ENCODE results near the gene CACNA1E.
"Not testable (repeated sequence)": the region's sequence is repeated elsewhere in the genome, so short reads cannot be mapped to it uniquely, and the experiment has no call there.

The CACNA1E gene

DNA sequence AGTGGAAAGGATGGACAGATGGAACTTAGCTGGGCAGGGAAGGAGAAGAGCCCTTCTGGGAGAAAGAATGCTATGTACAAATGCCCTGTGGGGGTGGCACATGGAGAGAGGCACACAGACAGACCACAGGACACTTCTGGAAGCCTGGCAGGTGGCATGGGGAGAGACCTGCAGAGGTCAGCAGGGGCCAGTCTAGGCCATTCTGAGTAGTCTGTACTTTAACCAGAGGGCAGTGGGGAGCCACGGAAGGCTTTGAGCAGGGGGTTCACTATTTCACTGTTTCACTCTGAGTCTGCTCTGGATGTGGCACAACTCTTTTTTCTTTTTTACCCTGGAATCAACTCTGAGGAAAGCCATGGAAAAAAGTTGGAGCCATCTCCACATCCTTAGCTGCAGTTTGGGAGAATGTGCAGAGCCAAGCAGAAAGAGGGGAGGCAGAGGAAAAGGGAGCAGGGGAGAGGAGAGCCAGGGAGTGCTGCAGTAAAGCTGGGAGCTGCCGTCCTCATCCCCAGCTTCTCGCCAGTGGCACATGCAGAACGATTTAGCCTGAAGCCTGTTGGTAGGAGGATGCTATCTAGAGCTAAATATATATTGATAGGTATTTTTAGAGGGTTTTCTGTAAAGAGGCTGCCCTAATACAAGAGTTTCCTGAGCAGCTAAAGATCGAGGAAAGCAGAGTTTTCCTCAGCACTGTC lies 34.0 kb downstream of the CACNA1E start:
- no peak for DNase-seq (ENCODE audit: low read depth)

DNA sequence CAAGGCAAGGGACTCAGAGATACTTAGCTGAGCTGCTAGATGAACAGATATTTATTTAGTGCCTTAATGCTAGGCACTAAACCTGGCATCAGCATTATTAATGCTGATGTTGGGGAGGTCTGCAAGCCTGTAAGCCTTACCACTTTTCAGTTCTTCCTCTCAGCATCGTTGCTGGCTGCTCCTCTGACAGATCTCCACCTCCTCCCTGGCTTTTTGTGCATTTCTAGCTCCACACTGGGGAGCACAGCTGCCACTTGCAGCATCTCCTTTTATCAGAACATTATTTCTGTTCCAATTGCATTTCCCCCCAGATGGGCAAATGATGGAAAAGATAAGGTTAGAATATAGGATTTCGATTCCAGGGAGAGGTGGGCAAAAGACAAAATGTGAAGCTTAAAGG lies 34.8 kb downstream of the CACNA1E start:
- DNase-seq (ENCODE audit: low read depth) = no peak

DNA sequence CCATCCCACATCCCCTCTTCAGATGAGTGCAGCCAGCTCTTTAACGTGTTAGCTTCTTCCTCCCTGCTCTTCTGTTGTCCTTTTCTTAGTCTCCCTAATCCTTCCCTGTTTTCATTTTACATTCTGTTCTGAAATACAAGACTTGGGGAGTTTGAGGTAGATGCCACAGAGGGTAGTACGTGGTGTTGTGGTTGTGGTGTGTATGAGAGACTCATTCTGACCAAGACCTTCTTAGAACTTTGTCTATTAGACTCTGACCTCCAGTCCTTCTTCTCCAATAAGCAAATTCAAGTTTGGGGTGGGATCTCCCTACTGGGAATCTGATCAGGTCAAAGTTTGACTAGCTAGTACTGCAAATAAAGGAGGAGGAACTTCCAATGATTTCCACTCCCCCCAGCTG lies 39.5 kb downstream of the CACNA1E start:
- no peak for DNase-seq (ENCODE audit: low read depth)

DNA sequence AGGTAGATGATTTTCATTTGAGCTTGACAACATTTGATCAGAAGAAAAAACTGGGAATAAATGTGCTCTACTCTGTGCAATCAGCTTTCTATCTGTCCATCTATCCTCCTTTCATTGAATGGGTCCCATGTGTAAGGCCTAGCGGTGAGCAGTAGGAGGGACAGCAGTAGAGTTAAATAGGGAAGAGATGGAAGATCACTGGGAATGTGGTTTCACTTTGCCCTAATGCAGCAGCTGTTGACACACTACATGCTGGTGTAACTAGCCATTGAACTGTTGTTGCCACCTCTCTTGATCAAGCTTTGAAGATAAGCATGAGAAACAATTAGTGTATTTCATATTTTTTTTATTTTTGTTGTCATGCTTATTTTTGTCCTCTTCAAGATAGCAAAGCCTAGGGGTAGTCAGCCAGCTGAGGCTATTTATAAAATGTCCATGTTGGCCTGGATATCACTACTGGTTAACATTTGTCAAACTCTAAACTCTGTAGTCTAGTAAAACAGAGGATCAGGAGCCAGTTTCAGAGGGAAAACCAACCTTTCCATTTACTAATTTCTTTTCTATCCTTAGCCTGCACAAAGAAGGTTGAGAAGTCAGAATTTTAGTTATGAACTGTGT lies 41.9 kb downstream of the CACNA1E start:
- no peak for DNase-seq (ENCODE audit: low read depth)

DNA sequence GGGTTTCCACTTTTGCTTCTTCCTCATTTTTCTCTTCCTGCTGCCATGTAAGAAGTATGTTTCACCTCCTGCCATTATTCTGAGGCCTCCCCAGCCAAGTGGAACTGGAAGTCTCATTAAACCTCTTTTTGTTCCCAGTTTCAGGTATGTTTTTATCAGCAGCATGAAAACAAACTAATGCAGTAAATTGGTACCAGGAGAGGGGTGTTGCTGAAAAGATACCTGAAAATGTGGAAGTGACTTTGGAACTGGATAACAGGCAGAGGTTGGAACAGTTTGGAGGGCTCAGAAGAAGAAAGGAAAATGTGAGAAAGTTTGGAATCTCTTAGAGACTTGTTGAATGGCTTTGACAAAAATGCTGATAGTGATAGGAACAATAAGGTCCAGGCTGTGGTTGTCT lies 44.9 kb downstream of the CACNA1E start:
- DNase-seq (ENCODE audit: low read depth) = not testable (repeated sequence)

DNA sequence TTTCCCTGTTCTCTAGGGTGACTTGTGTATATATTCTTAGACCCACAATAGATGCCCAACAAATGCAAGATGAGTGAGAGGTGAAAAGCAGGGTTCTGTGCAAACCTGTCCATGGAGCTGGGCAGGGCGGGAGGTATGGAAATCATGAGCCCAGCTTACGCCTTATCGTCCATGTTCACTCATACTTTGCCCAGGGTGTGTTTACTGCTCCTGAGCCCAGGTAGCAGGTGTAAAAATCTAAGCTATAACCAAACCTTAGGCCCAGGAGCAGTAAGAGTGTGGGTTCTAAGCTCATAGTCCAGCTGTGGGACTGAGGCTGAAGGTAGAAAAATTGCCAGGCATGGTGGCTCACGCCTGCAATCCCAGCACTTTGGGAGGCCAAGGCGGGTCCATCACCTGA lies 48.1 kb downstream of the CACNA1E start:
- no peak for DNase-seq (ENCODE audit: low read depth)

DNA sequence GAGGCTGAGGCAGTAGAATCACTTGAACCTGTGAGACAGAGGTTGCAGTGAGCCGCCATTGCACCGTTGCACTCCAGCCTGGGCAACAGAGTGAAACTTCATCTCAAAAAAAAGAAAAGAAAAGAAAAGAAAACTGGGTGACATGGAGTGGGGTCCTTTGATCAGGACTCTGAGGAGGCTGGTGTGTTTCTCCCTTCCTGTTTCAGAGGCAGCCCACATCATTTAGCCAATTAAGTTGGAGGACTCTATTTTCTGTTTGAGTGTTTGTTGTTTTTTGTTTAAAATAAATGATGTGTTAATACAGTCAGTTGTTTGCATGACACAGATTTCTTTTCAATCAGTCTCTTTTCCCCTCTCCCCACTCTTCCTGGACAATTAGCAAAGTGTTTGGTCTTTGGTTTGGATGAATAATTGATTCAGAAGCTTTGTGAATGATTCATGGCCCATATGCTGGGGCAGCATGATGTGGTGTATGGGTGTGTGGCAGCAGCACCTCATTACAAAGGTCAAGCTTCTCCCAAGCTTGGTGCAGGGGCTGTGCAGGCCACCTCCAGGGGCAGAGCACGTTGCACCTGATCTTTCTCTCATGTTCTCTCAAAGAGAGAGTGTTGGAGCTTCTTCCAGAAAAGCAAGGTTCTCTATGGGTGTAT lies 48.8 kb downstream of the CACNA1E start:
- DNase-seq (ENCODE audit: low read depth) = no peak

DNA sequence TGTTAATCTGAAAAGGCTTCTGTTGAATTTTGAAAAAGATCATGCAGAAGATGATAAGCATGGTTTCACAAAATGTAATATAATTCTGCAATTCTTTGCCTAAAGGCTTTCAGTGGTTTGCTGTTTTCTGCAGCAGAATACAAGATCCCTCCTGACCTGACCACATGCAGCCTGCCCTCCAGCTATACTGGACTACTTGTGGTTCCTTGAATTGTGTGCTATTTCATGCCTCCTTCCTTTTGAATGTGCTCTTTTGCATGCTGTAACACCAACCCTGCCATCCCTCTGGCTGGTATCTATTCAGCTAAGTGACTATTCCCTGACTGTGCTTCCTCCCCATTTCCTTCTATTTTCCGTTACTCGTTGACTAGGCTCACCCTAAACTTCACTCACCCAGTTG lies 55.5 kb downstream of the CACNA1E start:
- no peak for DNase-seq (ENCODE audit: low read depth)

DNA sequence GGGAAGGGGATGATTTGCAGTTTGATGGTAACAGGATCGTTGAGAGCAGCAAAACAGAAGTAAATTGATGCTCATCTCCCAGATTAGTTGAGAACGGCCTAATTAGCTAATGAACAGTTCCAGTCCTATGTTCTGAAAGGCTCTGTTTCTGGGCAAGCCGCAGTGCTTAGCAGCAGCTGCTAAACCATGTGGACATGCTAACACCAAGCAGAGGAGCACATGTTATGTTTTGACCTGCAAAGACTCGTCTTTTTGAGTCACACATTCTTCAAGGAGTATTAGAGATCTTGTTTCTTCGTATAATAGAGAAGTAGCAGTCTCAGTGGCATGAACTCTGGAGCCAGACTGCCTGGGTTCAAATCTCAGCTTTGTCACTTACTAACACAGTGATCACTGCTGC lies 58.1 kb downstream of the CACNA1E start:
- no peak for DNase-seq (ENCODE audit: low read depth)

DNA sequence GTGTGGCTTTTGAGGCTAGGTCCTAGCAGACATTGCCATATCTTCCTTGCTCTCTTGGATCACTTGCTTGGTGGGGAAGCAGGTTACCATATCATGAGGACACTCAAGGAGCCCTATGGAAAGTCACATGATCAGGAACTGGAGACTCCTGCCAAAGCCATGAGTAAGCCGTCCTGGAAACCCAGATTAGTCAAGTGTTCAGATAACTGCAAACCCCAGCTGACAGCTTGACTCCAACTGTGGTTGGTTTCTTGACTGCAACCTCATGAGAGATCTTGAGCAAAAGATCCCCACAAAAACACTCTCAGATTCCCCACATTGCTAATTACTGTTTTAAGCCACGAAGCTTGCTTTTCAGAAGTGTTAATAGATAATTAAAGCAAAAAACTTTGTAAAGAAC lies 58.6 kb downstream of the CACNA1E start:
- DNase-seq (ENCODE audit: low read depth) = no peak

DNA sequence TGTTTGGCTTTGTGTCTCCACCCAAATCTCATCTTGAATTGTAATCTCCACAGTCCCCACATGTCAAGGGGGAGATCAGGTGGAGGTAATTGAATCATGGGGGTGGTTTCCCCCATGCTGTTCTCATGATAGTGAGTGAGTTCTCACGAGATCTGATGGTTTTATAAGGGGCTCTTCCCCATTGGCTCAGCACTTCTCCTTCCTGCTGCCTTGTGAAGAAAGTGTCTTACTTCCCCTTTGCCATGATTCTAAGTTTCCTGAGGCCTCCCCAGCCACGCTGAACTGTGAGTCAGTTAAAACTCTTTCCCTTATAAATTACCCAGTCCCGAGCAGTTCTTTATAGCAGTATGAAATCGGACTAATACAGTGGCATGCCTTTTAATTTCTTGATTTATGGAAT lies 59.1 kb downstream of the CACNA1E start:
- DNase-seq (ENCODE audit: low read depth) = not testable (repeated sequence)

DNA sequence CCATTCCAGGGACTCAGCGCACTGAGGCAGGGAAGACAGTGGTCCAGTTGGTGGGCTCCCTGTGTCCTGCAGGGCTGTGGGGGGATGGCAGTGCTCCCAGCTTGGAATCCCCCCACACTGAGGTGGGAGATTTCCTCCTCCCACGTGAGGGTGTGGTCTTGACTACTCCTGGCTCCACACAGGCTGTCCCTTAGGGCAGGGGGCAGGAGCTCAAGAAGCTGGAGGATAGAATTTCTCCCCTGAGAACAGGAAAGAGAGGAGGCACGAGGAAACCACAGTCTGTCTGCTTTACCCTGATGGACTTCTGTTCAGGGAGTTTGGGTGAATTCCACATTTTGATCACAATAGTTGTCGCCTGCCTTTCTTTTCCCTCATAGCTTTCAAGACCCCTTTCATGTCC lies 62.1 kb downstream of the CACNA1E start:
- no peak for DNase-seq (ENCODE audit: low read depth)

DNA sequence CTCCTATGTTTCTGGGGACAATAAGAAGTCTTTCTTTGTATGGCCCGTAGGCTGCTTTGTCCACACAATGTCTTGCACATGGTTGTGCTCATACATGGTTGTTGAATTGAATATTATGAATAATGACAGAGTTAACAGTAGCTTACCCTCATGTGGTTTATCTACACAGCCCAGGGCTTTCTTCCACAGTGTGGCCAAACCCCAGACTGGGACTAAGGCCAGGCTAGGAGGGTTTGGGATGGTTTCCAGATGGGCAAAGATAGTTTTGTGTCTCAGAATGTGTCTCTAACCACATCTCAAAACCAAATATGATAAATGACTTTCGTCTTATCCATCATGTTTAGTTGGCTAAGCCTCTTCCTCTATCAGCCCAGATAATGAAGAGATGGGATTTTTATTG lies 65.2 kb downstream of the CACNA1E start:
- DNase-seq (ENCODE audit: low read depth) = no peak

DNA sequence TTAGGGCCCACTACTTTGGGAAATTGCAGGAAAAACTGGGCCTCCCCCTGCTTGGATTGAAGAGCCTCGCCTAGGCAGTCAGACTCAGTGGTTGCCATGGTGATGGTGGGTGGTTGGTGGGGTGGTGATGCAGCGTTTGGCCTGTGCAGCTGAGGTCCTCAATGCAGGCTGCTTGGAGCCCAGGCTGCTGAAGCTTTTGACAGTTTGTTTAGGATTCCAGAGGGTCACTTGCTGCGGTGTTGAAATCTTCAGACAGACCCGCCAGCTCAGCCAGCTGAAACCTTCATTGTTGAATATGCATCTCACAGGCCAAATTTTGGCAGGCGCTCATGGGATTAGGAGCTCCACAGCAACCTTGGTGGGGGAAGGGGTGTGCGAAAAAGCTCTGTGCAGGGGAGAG lies 67.9 kb downstream of the CACNA1E start:
- no peak for DNase-seq (ENCODE audit: low read depth)

DNA sequence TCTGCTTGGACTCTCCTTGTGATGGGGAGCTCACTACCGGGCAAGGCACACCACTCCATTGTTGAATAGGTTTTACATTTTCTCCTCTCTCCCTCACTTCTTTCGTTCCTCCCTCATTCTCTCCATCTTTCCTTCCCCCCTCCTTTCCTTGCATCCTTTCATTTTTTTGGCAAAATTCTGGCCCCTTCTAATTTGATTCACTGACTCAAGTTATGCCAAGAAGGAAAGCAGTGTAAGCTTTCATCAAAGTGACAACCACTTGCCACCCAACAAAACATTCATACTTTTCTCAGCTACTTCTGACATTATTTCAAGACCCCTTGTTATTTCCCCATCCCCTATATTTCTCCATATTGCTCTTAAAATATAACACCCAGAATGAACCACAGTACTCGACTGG lies 68.4 kb downstream of the CACNA1E start:
- no peak for DNase-seq (ENCODE audit: low read depth)

DNA sequence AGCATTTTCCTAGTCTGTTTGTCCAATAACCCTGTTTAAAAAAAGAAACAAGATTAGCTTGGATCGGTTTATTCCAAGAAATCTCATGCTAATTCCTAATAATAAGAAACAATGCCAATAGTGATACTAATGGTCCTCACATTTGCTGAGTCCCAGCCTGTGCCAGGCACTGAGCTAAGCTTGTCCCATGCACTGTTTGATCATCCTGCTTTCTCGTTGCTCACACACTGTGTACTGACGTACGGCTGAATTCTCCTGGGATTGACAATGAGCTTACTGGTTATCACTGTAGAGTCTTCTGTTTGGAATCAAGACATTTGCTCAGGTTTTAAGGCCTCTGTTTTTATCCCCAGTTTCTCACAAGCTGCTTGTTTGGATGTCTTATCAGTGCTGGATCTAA lies 71.1 kb downstream of the CACNA1E start:
- DNase-seq (ENCODE audit: low read depth) = no peak

DNA sequence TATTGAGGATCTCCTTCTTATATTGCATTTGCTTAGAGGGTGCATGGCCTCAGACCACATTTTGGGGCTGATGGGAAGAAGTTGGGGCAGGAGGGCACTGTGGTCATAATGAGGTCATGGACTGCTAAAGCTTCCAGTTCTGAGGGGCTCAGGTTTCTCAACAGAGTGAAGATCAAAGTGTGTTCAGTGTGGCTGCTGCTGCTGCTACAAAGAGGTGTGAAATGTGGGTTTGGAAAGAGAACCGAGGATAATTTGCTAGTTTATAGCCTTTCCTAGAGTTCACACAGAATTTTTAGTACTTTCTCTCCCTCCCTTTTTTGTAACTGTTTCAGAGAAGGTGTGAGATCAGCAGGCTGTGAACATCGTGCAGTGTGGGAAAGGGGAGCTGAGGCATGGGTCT lies 73.3 kb downstream of the CACNA1E start:
- no peak for DNase-seq (ENCODE audit: low read depth)

DNA sequence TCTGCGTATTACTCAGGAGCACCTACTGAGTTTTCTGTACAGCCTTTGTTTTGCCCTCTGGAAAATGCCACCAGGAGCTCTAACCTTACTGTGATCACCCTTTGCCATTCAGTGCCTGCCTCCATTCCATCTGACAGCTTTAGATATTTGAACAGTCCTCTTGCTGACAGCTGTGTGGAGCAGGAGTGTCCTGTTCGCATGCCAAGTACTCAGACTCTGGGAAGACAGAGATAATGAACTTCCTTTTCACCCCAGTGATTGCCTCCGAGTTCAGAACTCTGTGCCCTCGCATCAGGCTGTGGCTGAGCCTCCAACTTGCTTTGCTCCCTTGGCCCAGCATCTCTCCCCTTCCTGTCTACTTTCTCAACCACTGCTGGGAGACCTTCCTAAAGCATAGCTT lies 74.0 kb downstream of the CACNA1E start:
- DNase-seq (ENCODE audit: low read depth) = no peak

DNA sequence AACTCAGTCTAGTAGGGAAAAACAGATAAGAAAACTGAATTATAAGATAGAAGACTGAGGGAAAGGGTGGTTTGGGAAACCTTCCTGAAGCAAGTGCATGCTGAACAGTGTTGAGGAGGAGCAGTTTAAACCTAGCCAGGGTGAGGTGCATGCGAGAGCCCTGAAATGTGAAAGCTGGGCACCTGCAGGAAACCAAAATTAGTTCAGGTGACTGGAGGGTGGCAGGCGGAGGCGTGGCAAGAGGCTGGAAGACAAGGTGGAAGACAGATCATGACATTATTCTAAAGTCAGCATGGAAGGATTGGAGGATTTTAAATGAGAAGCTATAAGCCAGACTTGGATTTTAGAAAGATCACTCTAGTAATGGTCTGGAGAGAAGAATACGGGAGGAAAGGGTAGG lies 75.1 kb downstream of the CACNA1E start:
- DNase-seq (ENCODE audit: low read depth) = no peak

DNA sequence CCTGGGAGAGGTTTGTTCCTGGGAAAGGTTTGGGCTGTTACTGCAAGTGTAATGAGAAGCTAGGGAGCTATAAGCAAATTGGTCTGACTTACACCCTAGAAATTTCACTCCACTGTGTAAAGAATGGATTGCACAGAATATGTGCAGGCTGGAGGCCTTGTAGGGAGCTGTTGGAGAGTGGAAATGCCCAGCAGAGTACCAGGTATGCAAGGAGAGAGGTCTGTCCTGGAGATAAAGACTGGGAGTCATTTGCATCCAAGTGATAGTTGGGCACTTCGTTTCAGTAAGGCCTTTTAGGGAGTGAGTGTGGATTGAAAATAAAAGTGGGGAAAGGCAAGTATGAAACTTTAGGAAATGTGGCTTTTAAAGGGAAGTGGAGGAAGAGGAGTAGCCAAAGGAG lies 75.8 kb downstream of the CACNA1E start:
- no peak for DNase-seq (ENCODE audit: low read depth)

DNA sequence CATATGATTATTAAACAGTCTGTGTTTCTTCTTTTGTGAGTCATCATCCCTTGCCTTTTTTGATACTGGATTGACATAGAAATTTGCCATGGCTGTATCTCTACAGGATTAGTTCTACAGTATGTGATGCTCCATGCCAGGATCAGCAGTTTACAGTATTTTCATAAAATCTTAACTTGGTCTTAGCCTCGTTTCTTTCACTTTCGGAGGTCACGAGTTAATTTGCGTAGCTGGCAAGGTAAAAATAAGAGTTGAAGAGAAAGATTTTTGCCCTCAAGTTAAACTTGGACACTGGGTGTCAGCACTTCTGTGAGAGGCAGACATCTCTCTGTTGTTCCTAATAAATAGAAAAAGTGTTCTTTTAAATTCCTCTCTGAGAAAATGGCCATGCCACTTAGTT lies 79.1 kb downstream of the CACNA1E start:
- no peak for DNase-seq (ENCODE audit: low read depth)

DNA sequence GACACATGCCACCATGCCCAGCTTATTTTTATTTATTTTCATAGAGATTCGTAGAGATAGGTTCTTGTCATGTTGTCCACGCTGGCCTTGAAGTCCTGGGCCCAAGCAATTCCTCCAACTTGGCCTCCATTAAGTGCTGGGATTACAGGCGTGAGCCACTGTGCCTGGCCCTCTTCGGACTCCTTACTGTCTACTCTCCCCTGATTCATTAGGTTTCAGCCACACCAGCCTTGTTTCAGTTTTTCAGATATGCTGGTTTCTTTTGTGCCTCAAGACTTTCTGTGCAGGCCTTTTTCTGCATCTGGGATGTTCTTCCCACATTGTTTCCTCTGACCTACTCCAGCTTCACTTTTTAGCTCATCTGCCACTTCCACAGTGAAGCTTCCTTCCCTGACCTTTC lies 85.4 kb downstream of the CACNA1E start:
- DNase-seq (ENCODE audit: low read depth) = no peak

DNA sequence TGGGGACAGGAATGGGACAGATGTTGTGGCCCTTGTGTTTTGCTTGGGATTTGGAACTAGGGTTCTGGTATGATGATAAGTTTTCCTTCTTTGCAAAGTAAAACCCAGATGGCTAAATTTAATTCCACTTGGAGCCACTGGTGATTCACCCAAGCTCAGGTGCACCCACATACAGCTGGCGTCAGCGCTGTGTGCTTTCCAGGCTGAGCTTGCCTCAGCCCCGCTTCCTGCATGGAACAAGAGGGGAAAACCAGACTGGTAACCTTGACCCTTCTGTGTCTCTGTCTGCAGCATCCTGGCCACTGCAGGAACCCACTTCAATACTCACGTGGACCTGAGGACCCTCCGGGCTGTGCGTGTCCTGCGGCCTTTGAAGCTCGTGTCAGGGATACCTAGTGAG lies 94.2 kb downstream of the CACNA1E start:
- no peak for DNase-seq (ENCODE audit: low read depth)

DNA sequence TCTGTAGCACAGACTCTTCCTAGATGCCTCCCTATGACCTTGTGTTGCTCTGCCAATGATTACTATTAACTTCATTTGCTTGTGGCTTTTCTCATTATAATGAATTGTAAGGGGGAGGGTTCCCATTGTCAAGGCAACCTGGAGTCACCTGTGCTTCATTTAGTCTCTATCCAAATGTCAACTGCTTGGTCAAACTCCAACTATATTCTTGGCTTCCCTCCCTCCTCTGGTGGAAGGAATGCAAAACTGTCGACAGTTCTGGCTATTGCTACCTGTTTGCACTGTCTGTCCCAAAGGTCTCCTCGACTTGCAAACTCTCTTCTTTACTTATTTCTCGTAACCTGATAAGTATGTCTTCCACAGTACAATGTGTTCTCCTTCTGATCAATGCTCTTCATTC lies 100.3 kb downstream of the CACNA1E start:
- no peak for DNase-seq (ENCODE audit: low read depth)
